HS-27A (cell line): Measurements from ENCODE around the gene MCCD1.
"Not testable (repeated sequence)": the region's sequence is repeated elsewhere in the genome, so short reads cannot be mapped to it uniquely, and the experiment has no call there.

Experiments used
- DNase-seq: peaks from one replicate; pipeline ENCODE4 v3.0.0-alpha.2; 2012; ENCODE audit warnings: low read depth, missing footprints

Gene MCCD1, protein sequence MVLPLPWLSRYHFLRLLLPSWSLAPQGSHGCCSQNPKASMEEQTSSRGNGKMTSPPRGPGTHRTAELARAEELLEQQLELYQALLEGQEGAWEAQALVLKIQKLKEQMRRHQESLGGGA

DNA sequence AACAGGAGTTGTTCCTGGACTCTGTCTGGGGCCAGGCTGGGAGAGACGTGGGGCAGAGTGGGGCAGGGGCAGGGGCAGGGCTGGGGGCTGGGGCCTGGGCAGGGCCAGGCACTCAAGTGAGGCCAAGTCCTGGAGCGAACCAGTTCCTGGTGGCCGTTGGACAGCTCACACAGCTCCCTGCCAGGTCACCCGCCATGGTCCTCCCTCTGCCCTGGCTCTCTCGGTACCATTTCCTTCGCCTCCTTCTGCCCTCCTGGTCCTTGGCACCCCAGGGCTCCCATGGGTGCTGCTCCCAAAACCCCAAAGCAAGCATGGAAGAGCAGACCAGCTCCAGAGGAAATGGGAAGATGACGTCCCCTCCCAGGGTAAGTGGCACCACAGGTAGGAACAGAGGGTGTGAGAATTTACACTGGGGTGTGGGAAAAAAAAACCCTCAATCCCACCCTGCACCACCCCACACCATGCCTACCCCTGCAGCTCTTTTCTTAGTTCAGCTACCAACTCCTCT, at the start of gene MCCD1:
MCCD1 (plus strand) TSS at position 142 of the 508 bp plus-strand sequence; CDS start at position 195, 53 bp downstream.
- no peak for DNase-seq

DNA sequence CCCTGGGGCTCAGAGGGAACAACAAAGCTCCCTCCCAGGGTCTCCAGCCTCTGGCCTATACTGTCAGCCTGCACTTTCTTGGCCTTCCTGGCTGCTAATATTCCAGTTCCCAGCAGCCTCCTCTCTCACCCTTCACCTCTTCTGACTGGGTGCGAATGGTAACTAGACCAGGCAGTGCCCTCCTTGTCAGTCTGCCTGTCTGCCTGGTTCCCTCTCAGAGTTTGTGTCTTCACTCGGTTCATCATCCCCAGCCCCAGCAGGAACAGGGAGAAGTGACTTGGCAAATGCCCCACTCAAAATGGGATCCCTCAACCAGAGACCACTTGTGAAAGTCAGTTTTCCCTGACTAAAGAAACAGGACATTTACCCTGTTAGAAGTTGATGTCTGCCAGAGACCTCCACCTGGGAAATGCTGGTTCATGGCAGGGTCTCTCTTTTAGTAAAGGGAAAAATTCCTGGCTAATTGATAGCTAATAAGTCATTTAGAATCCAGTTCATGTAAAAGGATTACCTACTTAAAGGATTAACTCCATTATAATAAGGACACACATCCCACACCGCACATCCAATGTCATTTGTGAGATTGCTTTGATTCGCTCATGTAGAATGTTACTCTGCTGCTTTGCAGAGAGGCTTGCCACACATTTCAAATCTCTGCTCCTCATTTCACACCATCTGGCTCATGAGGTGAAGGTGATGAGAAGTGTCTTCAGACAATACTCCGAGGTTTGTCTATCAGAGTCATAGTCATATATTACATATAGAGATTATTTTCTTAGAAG, 49.4 kb upstream of the MCCD1 start:
- DNase-seq: no peak

DNA sequence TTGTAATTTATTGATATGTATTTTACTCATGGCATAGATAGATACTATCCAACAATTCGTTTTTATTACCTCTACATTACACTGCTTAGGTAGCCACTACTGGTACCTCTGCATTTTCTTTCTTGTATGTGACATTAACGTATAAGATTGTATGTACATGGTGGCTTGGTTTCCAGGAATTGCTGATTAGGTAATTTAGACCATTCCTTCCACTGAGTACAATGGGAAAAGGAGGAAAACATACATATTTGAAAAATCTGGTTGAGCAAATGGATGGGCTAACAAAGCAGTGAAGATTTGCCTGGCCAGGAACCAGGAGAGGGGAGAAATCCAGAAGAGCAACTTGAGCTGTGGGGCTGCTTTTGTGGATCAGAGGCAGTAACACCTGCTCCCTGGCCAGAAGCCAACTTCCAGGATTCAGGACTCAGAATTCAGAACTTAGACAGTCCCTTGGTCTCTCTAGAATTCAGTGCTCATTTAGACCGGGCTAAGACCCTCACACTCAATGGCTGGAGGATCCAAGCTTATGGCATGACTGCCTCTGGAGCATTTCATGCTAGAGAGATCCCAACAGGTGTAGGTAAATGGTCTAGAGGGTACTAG, 48.7 kb upstream of the MCCD1 start:
- no peak for DNase-seq

DNA sequence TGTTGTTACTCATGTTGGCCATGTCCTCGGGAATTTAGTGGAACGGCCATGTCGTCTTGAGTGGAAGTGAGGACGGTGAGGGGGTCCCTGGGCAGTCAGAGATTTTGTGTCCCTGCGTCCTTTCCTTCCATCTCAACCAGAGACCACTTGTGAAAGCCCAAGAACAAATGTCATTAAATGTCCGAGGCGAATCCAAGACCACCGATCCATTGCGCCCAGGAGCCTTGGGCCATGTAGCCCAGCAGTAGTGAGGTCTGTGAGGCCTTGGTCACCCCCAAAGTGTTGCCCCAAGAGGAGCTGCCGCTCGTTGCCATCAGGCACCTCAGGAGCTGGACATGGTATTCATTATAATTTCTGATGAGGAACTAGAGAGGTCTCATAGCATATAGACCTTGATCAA, 48.2 kb upstream of the MCCD1 start:
- DNase-seq: no peak

DNA sequence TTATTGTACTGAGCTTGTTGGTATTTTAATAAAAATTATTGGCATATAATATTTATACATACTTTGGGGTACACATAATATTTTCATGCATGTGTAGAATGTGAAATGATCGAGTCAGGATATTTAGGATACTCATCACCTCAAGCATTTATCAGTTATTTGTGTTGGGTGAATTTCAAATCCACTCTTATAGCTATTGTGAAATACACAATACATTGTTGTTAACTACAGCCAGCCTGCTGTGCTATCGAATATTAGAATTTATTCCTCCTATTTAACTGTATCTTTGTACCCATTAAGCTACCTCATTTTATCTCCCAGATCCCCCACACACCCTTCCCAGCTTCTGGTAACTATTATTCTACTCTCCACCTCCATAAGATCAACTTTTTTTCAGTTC, 45.4 kb upstream of the MCCD1 start:
- no peak for DNase-seq

DNA sequence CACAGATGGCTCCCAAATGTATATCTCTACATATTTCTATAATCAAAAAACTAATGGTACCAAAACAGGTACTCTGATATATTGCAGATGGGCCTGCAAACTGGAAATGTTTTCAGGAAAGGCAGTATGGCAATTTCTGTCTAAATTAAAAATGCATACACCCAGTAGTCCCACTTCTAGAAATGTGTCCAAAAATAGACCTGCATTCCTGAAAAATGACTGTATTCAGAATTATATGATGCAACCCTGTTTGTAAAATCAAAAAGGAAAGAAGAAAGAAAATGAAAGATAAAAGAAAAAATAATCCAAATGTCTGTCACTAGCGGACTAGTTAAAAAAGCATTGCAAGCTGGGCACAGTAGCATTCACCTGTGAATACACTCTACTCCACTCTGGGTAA, 43.7 kb upstream of the MCCD1 start:
- peak; percentile 26 for DNase-seq

DNA sequence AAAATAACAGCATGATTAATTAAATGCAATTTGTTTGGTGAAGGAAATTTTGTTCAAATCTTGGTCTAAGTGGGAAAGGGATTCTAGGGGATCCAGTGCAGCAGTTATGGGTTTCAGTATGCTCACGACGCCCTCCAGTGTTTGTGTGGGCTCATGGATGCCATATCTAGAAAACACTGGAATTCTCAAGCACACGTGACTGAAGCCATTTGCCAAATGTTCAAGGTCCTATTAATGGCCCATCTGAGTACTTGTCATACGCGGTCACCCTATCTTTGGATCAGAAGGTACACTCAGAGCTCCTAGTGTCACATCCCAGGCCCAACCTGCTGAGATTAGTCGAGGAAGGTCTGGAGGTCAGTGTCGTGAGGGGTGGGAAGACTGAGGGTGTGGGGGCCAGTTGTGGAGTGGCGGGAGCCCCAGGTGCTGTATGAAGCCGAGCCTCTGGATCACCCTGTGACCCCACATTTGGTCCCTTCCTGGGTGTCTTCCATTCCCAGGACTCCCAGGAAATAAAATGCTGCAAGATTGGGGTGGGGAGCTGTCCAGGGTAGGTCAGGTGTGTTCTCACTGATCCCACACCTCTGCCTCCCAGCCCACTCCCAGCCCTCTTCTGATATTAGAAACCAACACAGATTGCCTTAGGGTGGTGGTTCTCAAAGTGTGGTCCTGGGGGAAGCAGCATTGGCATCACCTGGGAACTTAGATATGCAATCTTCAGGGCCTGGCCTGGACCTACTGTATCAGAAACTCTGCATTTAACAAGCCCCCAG, 42.5 kb upstream of the MCCD1 start:
- not testable (repeated sequence) for DNase-seq

DNA sequence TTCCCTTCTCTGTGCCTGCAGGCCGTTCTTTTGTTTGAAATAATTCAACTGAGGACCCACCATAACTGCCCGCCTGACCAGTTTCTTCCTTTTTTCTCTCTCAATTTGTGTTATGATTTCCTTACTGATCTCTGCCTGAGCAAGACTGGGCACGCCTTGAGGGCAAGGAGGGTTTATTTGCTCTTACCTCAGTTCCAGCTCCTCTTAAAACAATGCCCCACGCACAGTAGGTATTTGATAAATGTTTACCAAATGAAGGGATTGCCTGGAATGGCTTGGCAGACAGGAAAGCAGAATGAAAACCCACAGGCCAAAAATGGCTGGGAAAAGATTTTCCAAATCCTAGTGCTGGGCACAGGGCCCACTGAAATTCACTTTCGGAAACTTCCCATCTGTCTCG, 41.1 kb upstream of the MCCD1 start:
- DNase-seq: not testable (repeated sequence)

DNA sequence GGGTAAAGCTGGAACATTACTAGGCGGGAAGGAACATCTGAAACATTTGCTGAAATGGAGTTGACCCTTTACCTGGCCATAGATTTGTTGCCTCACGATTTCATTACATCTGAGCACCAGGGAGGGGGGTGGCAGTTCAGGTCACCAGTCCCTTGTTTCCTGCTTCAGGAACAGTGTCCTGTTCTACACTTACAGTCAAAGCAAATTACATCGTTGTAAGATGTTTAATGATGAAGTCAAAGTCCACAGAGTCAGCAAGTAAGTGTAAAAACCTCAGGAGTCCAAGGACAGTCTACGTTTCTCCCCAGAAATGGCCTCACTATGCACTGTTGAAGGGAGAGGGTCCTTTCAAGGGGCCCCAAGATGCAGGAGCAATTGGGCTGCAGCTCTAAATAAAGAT, 39.7 kb upstream of the MCCD1 start:
- no peak for DNase-seq

DNA sequence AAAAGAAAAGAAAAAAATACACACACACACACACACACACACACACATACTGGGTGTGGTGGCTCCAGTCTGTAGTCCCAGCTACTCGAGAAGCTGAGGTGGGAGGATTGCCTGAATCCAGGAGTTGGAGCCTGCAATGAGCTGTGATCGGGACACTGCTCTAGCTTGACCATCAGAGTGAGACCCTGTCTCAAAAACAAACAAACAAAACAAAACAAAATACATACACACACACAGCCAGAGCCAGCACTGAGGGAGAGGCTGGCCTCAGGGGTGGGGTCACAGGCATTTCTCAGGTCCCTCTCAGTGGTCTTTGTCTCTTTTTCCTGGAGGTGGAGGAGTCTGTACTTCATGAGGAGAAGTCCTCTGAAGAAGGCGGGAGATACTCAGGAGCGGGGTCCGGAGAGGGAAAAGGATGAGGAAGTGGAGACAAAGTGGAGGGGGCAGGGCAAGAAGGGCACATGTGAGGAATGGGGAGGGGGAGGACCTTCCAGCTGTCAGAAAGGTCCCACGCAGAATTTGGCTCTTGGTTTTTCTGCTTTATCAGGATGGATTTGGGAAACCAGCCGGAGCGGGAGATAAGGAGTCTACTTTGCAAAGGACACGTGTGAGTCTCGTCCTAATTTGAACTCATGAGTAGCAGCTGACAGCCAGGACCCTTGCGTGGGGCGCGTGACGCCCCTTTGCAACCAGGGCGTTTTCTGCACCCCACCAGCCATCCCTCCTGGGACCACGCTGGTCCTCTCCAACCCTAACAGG, 38.5 kb upstream of the MCCD1 start:
- DNase-seq: no peak

DNA sequence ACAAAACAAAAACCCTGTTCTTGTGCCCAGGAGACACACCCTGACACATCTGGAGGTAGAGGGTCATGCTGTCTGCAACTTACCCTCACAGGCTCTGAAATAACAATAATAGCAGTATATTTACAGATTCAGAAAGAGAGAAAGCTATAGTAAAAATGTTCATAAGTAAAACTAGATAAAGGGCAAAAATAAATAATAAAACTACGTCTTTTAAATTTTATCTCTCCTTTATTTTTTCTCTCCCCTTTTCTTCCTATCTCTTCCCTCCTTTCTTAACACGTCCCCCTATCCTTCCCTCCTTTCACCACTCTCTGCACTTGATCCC, 35.2 kb upstream of the MCCD1 start:
- DNase-seq: not testable (repeated sequence)

DNA sequence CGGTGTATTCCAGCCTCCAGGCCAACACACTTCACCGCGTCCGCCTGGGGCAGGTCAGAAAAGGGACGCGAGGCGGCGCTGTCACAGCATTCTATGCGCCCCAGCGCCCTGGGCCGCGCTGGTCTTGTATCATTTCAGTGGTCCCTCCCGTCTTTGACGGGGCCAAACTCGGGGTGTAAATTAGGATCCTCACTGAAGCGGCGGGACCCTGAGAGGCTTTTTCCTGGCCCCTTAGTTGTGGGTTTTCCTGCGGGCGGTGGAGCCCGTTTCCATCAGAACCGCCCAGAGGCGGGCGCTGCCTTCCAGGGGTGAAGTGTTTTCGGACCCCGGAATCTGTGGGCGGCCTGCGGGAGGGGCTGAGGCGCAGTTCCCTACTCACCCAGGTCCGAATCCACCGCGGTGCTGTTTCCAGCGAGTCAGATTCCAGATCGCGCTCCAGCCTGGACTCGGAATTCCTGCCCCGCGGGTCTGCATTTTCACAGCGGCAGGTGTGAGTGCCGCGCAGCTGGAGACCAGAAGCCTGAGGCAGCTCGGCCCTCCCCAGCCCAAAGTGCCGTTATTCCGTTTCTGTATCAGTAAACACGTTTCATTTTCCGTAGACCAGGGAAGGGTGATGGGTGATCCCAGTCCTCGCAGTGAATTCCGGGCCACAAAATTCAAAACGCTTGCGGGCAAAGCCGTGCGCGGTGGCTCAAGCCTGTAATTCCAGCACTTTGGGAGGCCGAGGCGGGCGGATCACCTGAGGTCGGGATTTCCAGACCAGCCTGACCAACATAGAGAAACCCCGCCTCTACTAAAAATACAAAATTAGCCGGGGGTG, 34.7 kb upstream of the MCCD1 start:
- peak; percentile 82 for DNase-seq

DNA sequence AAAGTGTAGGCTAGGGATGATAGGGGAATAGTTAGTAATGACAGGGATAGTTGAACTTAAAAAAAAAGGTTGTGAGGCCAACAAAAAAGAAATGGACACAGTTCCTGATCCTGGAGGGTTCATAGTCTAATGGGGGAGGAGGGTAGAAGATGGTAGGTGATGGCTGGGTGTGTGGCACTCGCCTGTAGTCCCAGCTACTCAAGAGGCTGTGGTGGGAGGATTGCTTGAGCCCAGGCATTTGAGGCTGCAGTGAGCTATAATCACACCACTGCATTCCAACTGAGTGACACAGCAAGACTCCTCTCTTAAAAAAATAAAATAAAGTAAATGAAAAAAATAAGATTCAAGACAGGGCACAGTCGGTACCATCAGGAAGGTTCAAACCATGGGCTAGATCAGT, 33.2 kb upstream of the MCCD1 start:
- no peak for DNase-seq

DNA sequence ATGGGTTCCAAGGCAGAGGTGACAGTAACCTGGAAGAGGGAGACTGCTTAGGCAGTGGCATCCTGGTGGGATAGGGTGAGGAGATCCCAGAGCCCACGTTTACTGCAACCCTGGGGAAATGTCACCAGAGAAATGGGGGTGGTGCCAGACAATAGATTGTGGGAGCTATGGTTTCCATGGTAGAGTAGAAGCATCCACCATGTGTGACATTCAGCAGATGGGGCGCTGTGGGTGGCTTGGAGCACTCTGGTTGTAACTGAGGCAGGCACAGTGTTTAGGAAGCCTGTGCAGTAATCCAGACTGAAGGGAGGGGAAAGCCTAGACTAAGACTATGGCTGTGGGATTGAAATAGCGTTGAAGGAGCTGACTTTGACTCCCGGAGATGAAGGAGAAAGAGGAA, 31.9 kb upstream of the MCCD1 start:
- DNase-seq: not testable (repeated sequence)

DNA sequence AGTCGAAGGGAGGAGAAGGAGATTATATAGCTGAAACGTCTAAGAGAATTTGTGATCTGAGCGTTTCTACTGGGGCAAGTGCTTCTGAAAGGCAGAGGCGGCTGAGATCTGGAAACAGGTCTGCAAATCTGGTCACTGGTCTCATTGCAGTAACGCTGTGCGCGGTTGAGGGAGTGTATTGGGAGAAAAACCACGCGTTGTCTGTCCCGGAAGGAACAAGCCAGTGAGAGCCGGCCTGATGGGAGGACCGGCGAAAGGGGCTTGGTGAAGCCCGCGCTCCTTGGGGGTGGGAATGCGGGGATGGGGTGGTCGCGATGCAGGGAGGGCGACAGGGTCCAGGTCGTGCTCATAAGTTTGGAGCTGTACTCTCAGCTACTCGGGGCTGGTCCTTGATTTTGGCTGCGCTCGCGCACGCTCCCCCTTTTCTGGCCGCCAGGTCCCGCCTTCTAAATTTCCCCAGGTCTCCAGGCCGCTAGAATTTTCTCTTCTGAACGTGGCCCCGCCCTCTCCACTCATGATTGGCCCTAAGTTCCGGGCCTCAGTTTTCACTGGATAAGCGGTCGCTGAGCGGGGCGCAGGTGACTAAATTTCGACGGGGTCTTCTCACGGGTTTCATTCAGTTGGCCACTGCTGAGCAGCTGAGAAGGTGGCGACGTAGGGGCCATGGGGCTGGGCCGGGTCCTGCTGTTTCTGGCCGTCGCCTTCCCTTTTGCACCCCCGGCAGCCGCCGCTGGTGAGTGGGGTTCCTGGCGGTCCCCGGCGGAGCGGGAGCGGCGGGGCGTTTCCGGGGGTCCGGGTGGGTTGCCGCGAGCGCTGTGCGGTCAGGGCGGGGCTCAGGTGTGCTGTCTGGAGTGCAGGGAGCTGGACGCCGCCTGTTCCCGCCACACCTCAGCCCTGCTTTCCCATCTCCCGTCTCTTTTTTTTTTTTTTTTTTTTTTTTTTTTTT, 31.0 kb upstream of the MCCD1 start, which contains the start of gene MICB:
MICB (plus strand) TSS at position 615 of the 946 bp plus-strand sequence; CDS start at position 664, 49 bp downstream.
- no peak for DNase-seq

DNA sequence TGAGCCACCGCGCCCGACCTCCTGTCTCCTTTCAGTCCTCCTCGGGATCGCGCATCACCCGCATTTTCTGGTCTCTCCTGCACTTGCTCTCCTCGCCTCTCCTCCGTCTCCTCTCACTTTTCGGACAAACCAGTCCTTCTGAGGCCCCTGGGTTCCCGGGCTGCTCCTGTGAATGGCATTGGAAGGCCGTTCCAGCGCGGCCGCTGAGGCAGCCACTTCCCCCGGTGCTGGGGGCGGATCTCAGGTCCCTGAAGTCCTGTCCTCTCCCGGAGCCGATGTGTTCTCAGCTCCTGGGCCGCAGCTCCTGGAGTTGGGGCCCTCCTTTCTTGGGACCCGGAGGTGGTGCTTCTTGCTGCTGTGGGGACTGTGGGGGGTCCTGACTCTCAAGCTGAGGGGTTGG, 30.0 kb upstream of the MCCD1 start:
- no peak for DNase-seq

DNA sequence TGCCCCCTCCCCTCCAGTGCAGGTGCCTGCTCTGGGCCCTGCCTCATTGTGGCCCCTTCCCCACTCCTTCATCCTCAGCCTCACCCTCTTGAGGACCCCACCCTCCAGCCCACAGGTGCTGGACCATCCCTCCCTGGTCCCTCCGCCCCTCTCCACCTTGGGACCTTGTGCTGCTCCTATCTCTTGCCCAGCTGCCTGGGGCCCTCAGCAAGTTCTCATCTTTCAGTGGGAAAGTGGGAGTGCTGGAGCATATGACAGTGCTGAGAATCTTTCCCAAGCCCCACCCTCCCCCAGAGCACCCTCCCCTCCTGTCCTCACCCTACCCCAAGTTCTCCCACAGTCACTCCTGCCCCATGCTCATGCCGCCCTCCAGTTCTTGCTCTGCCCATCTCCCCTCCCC, 29.1 kb upstream of the MCCD1 start:
- DNase-seq: not testable (repeated sequence)

DNA sequence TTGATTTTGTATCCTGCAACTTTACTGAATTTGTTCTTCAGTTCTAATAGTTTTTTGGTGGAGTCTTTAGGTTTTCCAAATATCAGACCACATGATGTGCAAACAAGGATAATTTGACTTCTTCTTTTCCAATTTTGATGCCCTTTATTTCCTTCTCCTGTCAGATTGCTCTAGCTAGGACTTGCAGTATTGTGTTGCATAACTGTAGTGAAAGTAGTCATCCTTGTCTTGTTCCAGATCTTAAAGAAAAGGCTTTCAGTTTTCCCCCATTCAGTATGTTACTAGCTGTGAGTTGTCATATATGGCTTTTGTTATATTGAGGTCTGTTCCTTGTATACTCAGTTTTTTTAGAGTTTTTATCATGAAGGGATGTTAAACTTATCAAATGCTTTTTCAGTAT, 26.2 kb upstream of the MCCD1 start:
- DNase-seq: no peak

DNA sequence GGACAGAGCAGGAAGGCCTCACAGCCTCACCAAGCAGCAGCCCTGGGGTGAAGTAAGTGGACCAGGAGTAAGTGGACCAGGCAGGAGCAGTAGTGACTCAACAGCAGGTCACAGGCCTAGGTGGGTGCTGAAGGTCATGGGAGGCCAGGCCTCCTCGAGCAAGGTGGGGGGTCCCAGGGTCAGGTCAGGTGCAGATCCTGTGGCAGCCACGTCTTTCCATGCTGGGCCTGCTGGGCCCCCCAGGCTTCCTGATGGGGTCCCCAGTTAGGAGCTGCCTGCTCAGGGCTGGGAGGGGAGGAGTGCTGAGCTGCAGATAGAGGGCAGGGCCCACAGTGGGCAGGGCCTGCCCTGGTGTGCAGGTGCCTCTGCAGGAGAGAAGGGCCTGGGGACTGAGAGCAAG, 19.7 kb upstream of the MCCD1 start:
- DNase-seq: not testable (repeated sequence)

DNA sequence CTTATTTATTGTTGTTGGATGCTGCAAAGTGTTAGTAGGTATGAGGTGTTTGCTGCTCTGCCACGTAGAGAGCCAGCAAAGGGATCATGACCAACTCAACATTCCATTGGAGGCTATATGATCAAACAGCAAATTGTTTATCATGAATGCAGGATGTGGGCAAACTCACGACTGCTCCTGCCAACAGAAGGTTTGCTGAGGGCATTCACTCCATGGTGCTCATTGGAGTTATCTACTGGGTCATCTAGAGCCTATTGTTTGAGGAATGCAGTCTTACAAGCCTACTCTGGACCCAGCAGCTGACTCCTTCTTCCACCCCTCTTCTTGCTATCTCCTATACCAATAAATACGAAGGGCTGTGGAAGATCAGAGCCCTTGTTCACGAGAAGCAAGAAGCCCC, 18.8 kb upstream of the MCCD1 start:
- no peak for DNase-seq
